ENCODE measurements around the gene SAMD1. TPM values are rescaled to one million over a fixed set of nuclear protein-coding genes. Genes with fewer than 3 reads are reported as not detected.

SAMD1 gene
- total RNA-seq: 112 and 158 TPM in 2 replicates
- polyA plus RNA-seq: 130 and 136 TPM in 2 replicates

DNA sequence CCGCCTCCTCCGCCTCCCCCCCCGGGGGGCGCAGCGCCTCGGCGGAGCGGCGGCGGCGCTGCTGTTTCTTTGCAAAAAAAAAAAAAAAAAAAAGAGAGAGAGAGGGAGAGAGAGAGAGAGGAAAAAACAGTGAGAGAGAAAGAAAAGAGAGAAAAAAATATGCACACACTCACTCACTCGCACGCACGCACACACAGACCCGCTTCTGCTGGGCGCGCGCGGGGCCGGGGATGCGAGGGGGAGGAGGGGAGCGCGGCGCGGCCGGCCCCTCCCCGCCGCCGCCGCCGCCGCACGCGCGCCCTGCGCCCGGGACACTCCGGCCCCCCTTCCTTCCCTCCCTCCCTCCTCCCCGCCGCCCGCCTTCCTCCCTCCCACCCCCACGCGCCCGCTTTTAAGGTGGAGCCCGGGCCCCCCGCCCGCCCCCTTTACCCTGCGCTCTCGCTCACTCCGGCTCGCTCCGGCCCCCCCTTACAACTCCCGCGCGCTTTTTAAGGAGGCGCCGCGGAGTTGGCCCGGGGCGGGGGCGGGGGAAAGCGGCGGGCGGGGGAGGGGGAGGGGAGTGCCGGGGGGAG lies at the start of gene SAMD1:
SAMD1 (minus strand) TSS at position 243 of the 572 bp plus-strand sequence.
- TF ChIP-seq, protein P1, sequence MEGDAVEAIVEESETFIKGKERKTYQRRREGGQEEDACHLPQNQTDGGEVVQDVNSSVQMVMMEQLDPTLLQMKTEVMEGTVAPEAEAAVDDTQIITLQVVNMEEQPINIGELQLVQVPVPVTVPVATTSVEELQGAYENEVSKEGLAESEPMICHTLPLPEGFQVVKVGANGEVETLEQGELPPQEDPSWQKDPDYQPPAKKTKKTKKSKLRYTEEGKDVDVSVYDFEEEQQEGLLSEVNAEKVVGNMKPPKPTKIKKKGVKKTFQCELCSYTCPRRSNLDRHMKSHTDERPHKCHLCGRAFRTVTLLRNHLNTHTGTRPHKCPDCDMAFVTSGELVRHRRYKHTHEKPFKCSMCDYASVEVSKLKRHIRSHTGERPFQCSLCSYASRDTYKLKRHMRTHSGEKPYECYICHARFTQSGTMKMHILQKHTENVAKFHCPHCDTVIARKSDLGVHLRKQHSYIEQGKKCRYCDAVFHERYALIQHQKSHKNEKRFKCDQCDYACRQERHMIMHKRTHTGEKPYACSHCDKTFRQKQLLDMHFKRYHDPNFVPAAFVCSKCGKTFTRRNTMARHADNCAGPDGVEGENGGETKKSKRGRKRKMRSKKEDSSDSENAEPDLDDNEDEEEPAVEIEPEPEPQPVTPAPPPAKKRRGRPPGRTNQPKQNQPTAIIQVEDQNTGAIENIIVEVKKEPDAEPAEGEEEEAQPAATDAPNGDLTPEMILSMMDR (IDR thresholded peaks at IDR 0.05; ENCODE audit: low read depth, low read length): no peak
- H3K4me1 ChIP-seq (ENCODE audit: low read depth): peaks cover 9% of the 10 kb centered on the region

GRCh38 chr19:14139944-14140343 lies 49.4 kb upstream of the SAMD1 start:
- peak in 1 of 2 donors; percentile 41 for DNase-seq (ENCODE audit: low read depth in 1 of 2, low spot score in 1 of 2)
- no peaks in the 10 kb centered on the region for H3K27me3 ChIP-seq
- TF ChIP-seq, protein P1 (IDR thresholded peaks at IDR 0.05; ENCODE audit: low read depth, low read length): no peak
- no peaks in the 10 kb centered on the region for H3K36me3 ChIP-seq
- peaks cover 3% of the 10 kb centered on the region for H3K4me1 ChIP-seq (ENCODE audit: low read depth)
- peak overlapping the region; percentile 10 for H3K27ac ChIP-seq
- H3K4me3 ChIP-seq: no peak overlapping the region
- H3K9me3 ChIP-seq (ENCODE audit: low read depth): no peaks in the 10 kb centered on the region

More for the DNA sequence above, at the start of gene SAMD1:
- Histone ChIP-seq H3K27ac (peak within 1 kb of the TSS; percentile 91), H3K36me3 (peaks cover 8% of the 10 kb centered on the region), H3K9me3 (ENCODE audit: low read depth) (no peaks in the 10 kb centered on the region), H3K27me3 (no peaks in the 10 kb centered on the region), H3K4me3 (peak within 1 kb of the TSS; percentile 89)
- DNase-seq (ENCODE audit: low read depth in 1 of 2, low spot score in 1 of 2): peak; percentile 95 to 96

- Histone ChIP-seq H3K36me3 (no peaks in the 10 kb centered on the region), H3K27me3 (no peaks in the 10 kb centered on the region), H3K27ac (peak overlapping the region; percentile 91), H3K9me3 (ENCODE audit: low read depth) (no peaks in the 10 kb centered on the region), H3K4me3 (no peak overlapping the region), H3K4me1 (ENCODE audit: low read depth) (peaks cover 3% of the 10 kb centered on the region)
- DNase-seq (ENCODE audit: low read depth in 1 of 2, low spot score in 1 of 2): peak; percentile 39 to 44
- TF ChIP-seq, protein P1 (IDR thresholded peaks at IDR 0.05; ENCODE audit: low read depth, low read length): no peak
These were observed 48.2 kb upstream of the SAMD1 start for GRCh38 chr19:14138576-14139265.

DNA sequence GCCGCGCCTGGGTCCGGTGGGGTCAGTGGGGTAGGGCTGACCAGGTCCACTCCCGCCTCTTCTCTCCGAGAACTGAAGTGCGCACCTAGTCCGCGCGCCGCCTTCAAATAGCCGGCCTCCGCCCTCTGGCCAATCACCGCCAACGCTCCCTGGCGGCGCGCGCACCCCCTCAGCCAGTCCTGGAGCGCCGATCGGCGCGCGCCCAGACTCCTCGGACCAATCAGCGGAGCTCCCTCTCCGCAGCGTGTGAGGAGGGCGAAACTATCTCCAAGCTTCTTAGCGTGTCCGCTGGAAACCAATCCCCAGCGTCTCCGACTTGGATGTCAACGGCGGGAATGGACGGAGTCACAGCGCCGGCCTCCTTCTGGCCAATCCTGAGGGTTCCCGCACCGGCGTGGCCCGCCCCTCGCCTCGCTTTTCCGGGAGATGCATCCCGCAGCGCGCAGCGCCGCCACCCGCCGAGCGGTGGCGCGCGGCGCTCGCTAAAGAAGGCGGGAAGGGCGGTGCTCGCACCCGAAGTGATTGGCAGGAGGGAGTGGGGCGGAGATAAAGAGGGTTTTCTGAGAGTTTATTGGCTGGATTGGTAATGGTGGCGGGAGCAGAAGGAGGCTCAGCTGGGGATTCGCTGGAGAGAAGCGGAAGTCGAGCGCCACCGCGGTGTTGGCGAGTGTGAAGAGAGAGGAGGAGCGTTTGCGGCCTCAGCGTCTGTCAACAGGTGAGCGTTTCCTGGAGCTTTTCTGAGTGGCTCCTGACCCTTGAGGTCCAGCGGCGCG lies 46.1 kb upstream of the SAMD1 start, which contains the start of gene ASF1B:
ASF1B (minus strand) TSS at position 81 of the 773 bp plus-strand sequence. CDS start 133 bp downstream, outside the sequence.
- DNase-seq (ENCODE audit: low read depth in 1 of 2, low spot score in 1 of 2): peak; percentile 100
- peak within 1 kb of the TSS; percentile 65 for H3K4me3 ChIP-seq
- H3K4me1 ChIP-seq (ENCODE audit: low read depth): peaks cover 3% of the 10 kb centered on the region
- H3K9me3 ChIP-seq (ENCODE audit: low read depth): no peaks in the 10 kb centered on the region
- H3K36me3 ChIP-seq: no peaks in the 10 kb centered on the region
- peak within 1 kb of the TSS; percentile 91 for H3K27ac ChIP-seq
- H3K27me3 ChIP-seq: no peaks in the 10 kb centered on the region
- TF ChIP-seq, protein P1 (IDR thresholded peaks at IDR 0.05; ENCODE audit: low read depth, low read length): peak; percentile 82

DNA sequence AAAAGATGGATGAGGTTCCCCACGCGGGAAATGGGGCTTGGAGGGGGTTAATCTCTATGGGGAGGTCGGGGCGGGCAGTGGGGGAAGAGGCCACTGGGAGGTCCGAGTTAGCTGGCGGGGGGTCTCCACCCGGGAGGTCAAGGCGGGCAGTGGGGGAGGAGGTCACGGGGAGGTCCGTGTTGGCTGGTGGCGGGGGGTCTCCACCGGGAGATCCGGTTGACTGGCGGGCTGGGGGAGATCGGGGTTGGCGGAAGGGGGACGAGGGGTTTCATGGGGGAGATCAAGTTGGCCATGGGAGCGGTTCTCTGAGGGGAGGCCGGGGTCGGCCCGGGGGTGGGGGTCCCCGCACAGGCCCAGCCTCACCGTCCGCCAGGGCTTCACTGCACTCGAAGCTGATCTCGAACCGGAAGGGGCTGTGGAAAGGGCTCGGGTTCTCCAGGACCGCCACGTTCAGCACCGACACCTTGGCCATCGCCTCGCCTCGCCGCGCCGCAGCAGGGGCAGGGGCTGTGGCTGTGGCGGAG lies 45.5 kb upstream of the SAMD1 start:
- Histone ChIP-seq H3K9me3 (ENCODE audit: low read depth) (no peaks in the 10 kb centered on the region), H3K27me3 (no peaks in the 10 kb centered on the region), H3K4me3 (peak overlapping the region; percentile 65), H3K27ac (no peak overlapping the region), H3K4me1 (ENCODE audit: low read depth) (peaks cover 3% of the 10 kb centered on the region), H3K36me3 (no peaks in the 10 kb centered on the region)
- TF ChIP-seq, protein P1 (IDR thresholded peaks at IDR 0.05; ENCODE audit: low read depth, low read length): no peak
- DNase-seq (ENCODE audit: low read depth in 1 of 2, low spot score in 1 of 2): no peak

All from cardiac muscle cell (in vitro differentiated cells and primary cell).